ENCODE data around the gene ACAD8. TPM values are rescaled to one million over a fixed set of nuclear protein-coding genes. Genes with fewer than 3 reads are reported as not detected.

Gene ACAD8
- total RNA-seq, 2 donors from 2014 or later, result 39.4 to 46.1 TPM

DNA sequence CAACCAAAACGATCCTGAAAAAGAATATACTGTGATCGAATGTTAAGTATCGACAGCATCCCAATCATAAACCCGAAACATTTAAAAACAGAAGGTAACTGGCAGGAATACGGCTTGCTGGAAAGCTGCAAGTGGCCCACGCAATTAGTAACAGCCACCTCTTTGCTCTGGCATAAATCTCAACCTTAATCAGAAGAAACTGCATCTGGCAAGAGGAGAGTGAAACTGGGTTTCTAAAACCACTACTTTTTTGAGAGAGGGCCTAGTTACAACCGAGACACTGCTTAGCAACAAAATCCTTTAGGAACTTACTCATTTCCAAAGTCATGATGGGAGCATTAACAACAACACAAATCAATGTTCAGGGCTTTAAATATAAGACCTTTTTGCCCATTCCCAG lies 37.5 kb upstream of the ACAD8 start:
- H3K27me3 ChIP-seq (replicated peaks; ENCODE audit: insufficient read depth), result no peaks in the 10 kb centered on the region
- intact Hi-C loops (cut with DNase I), result no loop called here
- no peaks in the 10 kb centered on the region for H3K9me3 ChIP-seq
- no peaks in the 10 kb centered on the region for H3K4me1 ChIP-seq (replicated peaks)
- no peaks in the 10 kb centered on the region for H3K36me3 ChIP-seq
- WGBS, result 92% methylated on average over 7 of the region's 7 CpGs
- no peak for DNase-seq (ENCODE audit: low spot score)
- peak overlapping the region in 1 of 2 donors; percentile 27 for H3K27ac ChIP-seq
- H3K4me3 ChIP-seq, result no peak overlapping the region
- TF ChIP-seq, protein P1, sequence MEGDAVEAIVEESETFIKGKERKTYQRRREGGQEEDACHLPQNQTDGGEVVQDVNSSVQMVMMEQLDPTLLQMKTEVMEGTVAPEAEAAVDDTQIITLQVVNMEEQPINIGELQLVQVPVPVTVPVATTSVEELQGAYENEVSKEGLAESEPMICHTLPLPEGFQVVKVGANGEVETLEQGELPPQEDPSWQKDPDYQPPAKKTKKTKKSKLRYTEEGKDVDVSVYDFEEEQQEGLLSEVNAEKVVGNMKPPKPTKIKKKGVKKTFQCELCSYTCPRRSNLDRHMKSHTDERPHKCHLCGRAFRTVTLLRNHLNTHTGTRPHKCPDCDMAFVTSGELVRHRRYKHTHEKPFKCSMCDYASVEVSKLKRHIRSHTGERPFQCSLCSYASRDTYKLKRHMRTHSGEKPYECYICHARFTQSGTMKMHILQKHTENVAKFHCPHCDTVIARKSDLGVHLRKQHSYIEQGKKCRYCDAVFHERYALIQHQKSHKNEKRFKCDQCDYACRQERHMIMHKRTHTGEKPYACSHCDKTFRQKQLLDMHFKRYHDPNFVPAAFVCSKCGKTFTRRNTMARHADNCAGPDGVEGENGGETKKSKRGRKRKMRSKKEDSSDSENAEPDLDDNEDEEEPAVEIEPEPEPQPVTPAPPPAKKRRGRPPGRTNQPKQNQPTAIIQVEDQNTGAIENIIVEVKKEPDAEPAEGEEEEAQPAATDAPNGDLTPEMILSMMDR (IDR thresholded peaks at IDR 0.05), result no peak
- TF ChIP-seq POLR2A (IDR thresholded peaks at IDR 0.05), result no peak
- TF ChIP-seq POLR2AphosphoS5 (IDR thresholded peaks at IDR 0.05), result no peak

- intact Hi-C loops (cut with DNase I), result no loop called here
- Histone ChIP-seq H3K36me3 (no peaks in the 10 kb centered on the region), H3K27me3 (replicated peaks; ENCODE audit: insufficient read depth) (no peaks in the 10 kb centered on the region), H3K4me1 (replicated peaks) (no peaks in the 10 kb centered on the region), H3K4me3 (no peak overlapping the region), H3K27ac (peak overlapping the region in 1 of 2 donors; percentile 27), H3K9me3 (no peaks in the 10 kb centered on the region)
- TF ChIP-seq, protein P1 (IDR thresholded peaks at IDR 0.05), result no peak
- TF ChIP-seq POLR2AphosphoS5 (IDR thresholded peaks at IDR 0.05), result no peak
- TF ChIP-seq POLR2A (IDR thresholded peaks at IDR 0.05), result no peak
- no peak for DNase-seq (ENCODE audit: low spot score)
- WGBS, result 94% methylated on average over 3 of the region's 3 CpGs
Observed at GRCh38 chr11:134216816-134217215, 36.6 kb upstream of the ACAD8 start.

DNA sequence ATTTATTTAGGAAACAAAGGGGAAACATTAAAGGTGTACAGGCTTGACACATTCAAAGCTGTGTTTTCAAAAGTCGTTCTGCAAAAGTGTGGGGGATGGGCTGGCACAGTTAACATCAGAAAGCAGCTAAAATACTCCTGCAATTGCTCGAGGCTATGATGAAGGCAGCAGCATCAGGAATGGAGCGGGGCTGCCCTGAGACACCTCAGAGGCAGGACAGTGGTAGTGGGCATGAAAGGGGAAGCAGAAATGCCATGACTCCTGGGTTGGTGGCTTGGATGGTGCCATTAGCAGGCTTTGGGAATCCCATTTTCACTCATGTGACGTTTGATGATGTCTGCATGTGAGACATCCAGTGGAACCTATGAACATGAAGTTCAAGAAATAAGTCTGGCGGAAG lies 30.2 kb upstream of the ACAD8 start:
- Histone ChIP-seq H3K4me3 (peak overlapping the region; percentile 81 to 98), H3K27ac (peak overlapping the region in 1 of 2 donors; percentile 92), H3K9me3 (no peaks in the 10 kb centered on the region), H3K4me1 (replicated peaks) (peaks cover 11% of the 10 kb centered on the region), H3K36me3 (no peaks in the 10 kb centered on the region), H3K27me3 (replicated peaks; ENCODE audit: insufficient read depth) (no peaks in the 10 kb centered on the region)
- intact Hi-C loops (cut with DNase I), result loop anchor here (10.0 kb wide), 1 partner anchor 112 kb away; the partner anchor contains the start of gene GLB1L2
- no peak for DNase-seq (ENCODE audit: low spot score)
- 9% methylated on average over 5 of the region's 5 CpGs for WGBS
- TF ChIP-seq POLR2A (IDR thresholded peaks at IDR 0.05), result no peak
- no peak for TF ChIP-seq POLR2AphosphoS5 (IDR thresholded peaks at IDR 0.05)
- TF ChIP-seq, protein P1 (IDR thresholded peaks at IDR 0.05), result no peak

DNA sequence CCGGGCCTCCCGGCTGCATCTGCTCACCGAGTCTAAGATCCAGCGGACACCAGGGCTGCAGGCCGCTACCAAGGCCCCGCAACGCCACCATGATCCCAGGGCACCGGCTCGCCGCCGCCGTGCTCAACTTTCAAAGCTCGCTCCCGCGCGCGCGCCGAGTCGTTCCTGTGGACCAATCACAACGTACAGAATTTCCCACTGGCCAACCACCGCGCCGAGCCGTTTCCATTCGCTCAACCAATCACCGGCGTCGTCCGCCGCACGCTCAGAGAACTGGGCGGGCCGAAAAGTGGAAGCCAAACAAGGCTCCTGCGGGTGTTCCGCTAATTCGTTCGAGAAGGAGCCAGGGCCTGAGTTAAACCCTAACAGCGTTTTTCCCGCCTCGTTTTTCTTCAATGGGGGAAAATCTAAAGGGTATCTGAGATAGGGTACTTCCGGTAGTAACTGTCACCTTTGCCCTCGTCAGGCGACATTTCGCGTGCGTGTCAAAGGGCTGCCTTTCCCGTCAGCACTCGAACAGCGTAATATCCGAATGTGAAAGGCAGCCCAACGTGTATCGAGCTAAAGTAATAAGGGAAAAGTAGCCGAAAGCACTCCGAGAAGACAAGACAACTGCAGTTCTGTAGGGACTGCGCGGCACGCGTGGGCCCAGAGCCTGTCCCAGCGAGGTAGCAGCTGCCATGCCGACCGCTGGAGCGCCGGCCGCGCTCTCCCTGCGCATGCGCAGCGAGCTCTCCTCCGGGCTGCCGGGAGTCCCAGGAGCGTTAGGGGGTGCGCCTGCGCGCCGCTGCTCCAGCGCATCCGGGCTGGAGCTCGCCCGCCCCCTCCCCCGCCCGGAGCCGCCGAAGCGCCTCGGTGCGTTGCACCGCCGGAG lies 29.3 kb upstream of the ACAD8 start, which contains the start of the genes NCAPD3 and VPS26B:
NCAPD3 (minus strand) TSS at position 132 of the 874 bp plus-strand sequence; CDS start at position 91, 41 bp downstream.
VPS26B (plus strand) TSS at position 836 of the 874 bp plus-strand sequence. CDS start 452 bp downstream, outside the sequence.
- DNase-seq (ENCODE audit: low spot score), result peak; percentile 97
- TF ChIP-seq POLR2A (IDR thresholded peaks at IDR 0.05), result peak; percentile 86
- peak; percentile 83 for TF ChIP-seq POLR2AphosphoS5 (IDR thresholded peaks at IDR 0.05)
- TF ChIP-seq, protein P1 (IDR thresholded peaks at IDR 0.05), result peak in 1 of 4 experiments; percentile 37
- no peaks in the 10 kb centered on the region for H3K9me3 ChIP-seq
- peaks cover 11% of the 10 kb centered on the region for H3K4me1 ChIP-seq (replicated peaks)
- H3K4me3 ChIP-seq, result peak within 1 kb of the TSS; percentile 81 to 98
- intact Hi-C loops (cut with DNase I), result loop anchor here (10.0 kb wide), 1 partner anchor 111 kb away; the partner anchor contains the start of gene GLB1L2
- no peaks in the 10 kb centered on the region for H3K36me3 ChIP-seq
- peak within 1 kb of the TSS; percentile 91 to 92 for H3K27ac ChIP-seq
- H3K27me3 ChIP-seq (replicated peaks; ENCODE audit: insufficient read depth), result no peaks in the 10 kb centered on the region
- under 1% methylated on average over 73 of the region's 89 CpGs for WGBS
